OCI-LY7 (cell line): ENCODE measurements around the gene CD274. TPM values are rescaled to one million over a fixed set of nuclear protein-coding genes. Genes with fewer than 3 reads are reported as not detected.

ENCODE experiments used
- BruUV-seq: library from RNA; stranded (reverse); fragments of 400-500 nt; replicated peaks from 2 replicates; lab custom pipeline; 2021; lab: Mats Ljungman, UMichigan
- CTCF ChIA-PET: fragments of 300-600 bp; sonication (Branson Sonifier 250); formaldehyde crosslinking; loops from one replicate; lab custom pipeline; 2022; ENCODE audit warnings: antibody characterized with exemption; ENCODE audit not compliant: unreplicated experiment; lab: Charles Lee
- POLR2A ChIA-PET: fragments of 300-600 bp; sonication (Branson Sonifier 250); formaldehyde crosslinking; loops from one replicate; lab custom pipeline; 2022; ENCODE audit warnings: antibody characterized with exemption; lab: Charles Lee
- DNase-seq: peaks from one replicate; pipeline ENCODE4 v3.0.0-alpha.2; 2015; ENCODE audit warnings: low spot score
- H2AFZ ChIP-seq: fragments of 200-600 bp; sonication (generic), shearing (Covaris generic); 2 replicates; pipeline ENCODE4 v1.6.1; 2014; ENCODE audit warnings: mild to moderate bottlenecking, antibody characterized with exemption, low read length, moderate library complexity
- H3K27ac ChIP-seq: fragments of 200-600 bp; sonication (generic); 2 replicates; pipeline ENCODE4 v1.5.1; 2014; ENCODE audit warnings: mixed run types, low read depth, mild to moderate bottlenecking, moderate library complexity, low read length, inconsistent platforms; ENCODE audit not compliant: poor library complexity, severe bottlenecking
- H3K36me3 ChIP-seq: fragments of 200-600 bp; sonication (generic); 2 replicates; pipeline ENCODE4 v1.6.1; 2014; ENCODE audit warnings: mild to moderate bottlenecking, antibody characterized with exemption, low read length, moderate library complexity, mixed read lengths; ENCODE audit not compliant: insufficient read depth
- H3K4me1 ChIP-seq: fragments of 200-600 bp; sonication (generic); 2 replicates; pipeline ENCODE4 v1.5.1; 2014; ENCODE audit warnings: mild to moderate bottlenecking, low read length; ENCODE audit not compliant: insufficient read depth, poor library complexity, severe bottlenecking
- H3K4me2 ChIP-seq: fragments of 200-600 bp; sonication (generic); 2 replicates; pipeline ENCODE4 v1.6.1; 2014; ENCODE audit warnings: mild to moderate bottlenecking, low read length
- H3K4me3 ChIP-seq: fragments of 200-600 bp; sonication (generic); 2 replicates; pipeline ENCODE4 v1.5.1; 2014; ENCODE audit warnings: mild to moderate bottlenecking, low read depth, low read length; ENCODE audit not compliant: poor library complexity, severe bottlenecking
- H3K79me2 ChIP-seq: fragments of 200-600 bp; sonication (generic); 2 replicates; pipeline ENCODE4 v1.6.1; 2016; ENCODE audit warnings: low read depth, mild to moderate bottlenecking, low read length, moderate library complexity, mixed read lengths; ENCODE audit not compliant: insufficient read depth
- H3K9me2 ChIP-seq: fragments of 200-600 bp; sonication (generic); 2 replicates; pipeline ENCODE4 v1.6.1; 2016; ENCODE audit warnings: mild to moderate bottlenecking, low read length, mixed read lengths; ENCODE audit not compliant: insufficient read depth
- H3K9me3 ChIP-seq: fragments of 200-600 bp; sonication (generic); 2 replicates; pipeline ENCODE4 v1.6.1; 2014; ENCODE audit warnings: mild to moderate bottlenecking, mixed run types, low read length, mixed read lengths
- H4K20me1 ChIP-seq: fragments of 200-600 bp; sonication (generic); 2 replicates; pipeline ENCODE4 v1.6.1; 2014; ENCODE audit warnings: mild to moderate bottlenecking, antibody characterized with exemption, low read length, moderate library complexity, mixed read lengths; ENCODE audit not compliant: insufficient read depth
- EZH2phosphoT487 ChIP-seq: fragments of 200-600 bp; sonication (generic); IDR thresholded peaks from 2 replicates; pipeline ENCODE4 v1.6.1; 2018; ENCODE audit warnings: low read depth, borderline replicate concordance, mild to moderate bottlenecking, mixed run types, antibody characterized with exemption, low read length, moderate library complexity, mixed read lengths
- intact Hi-C: fragments of 100-400 bp; cut with micrococcal nuclease; formaldehyde crosslinking; loops from one replicate; pipeline ENCODE4 v1.10.0; 2022; ENCODE audit not compliant: unreplicated experiment
- total RNA-seq, 2 experiments: library from RNA; depleted of rRNA in 1 of 2; stranded (reverse); fragments of >200 nt in 1 of 2; shearing (Covaris generic) in 1 of 2; gene quantifications; 2 replicates each; pipeline ENCODE4 v1.2.3, GENCODE V29; 2014 to 2022
- TF ChIP-seq, protein P1 (sequence below): fragments of 200-600 bp; sonication (generic); conservative IDR thresholded peaks from 2 replicates; pipeline ENCODE4 v1.5.1; 2014; ENCODE audit warnings: mild to moderate bottlenecking, antibody characterized with exemption, low read length, moderate library complexity, mixed read lengths

The CD274 gene
- total RNA-seq, 2 experiments from 2014 or later = 0.15 to 0.57 TPM

DNA sequence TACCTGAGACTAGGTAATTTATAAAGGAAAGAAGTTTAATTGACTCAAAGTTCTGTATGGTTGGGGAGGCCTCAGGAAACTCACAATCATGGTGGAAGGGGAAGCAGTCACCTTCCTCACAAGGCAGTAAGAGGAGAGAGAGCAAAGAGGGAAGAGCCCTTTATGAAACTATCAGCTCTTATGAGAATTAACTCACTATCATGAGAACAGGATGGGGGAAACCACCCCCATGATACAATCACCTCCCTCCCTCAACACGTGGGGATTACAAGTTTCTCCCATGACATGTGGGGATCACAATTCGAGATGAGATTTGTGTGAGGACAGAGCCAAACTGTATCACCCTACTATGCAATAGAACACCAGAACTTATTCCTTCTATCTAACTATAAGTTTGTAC is 27.9 kb downstream of the CD274 start:
- H4K20me1 ChIP-seq = no peaks in the 10 kb centered on the region
- no peak for DNase-seq
- ChIA-PET POLR2A (interaction anchor here (1.0 kb wide), 1 partner anchor 11 kb away, joined by 4 read pairs; no protein-coding TSS in a partner anchor), CTCF (no interaction called here)
- H3K9me2 ChIP-seq = no peaks in the 10 kb centered on the region
- BruUV-seq = no TSS peak
- TF ChIP-seq, protein P1, sequence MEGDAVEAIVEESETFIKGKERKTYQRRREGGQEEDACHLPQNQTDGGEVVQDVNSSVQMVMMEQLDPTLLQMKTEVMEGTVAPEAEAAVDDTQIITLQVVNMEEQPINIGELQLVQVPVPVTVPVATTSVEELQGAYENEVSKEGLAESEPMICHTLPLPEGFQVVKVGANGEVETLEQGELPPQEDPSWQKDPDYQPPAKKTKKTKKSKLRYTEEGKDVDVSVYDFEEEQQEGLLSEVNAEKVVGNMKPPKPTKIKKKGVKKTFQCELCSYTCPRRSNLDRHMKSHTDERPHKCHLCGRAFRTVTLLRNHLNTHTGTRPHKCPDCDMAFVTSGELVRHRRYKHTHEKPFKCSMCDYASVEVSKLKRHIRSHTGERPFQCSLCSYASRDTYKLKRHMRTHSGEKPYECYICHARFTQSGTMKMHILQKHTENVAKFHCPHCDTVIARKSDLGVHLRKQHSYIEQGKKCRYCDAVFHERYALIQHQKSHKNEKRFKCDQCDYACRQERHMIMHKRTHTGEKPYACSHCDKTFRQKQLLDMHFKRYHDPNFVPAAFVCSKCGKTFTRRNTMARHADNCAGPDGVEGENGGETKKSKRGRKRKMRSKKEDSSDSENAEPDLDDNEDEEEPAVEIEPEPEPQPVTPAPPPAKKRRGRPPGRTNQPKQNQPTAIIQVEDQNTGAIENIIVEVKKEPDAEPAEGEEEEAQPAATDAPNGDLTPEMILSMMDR = no peak
- TF ChIP-seq EZH2phosphoT487 = no peak
- H2AFZ ChIP-seq = no peak overlapping the region
- intact Hi-C loops = no loop called here
- no peaks in the 10 kb centered on the region for H3K9me3 ChIP-seq
- H3K4me2 ChIP-seq = no peak overlapping the region
- H3K4me3 ChIP-seq = no peak overlapping the region
- no peak overlapping the region for H3K27ac ChIP-seq
- no peaks in the 10 kb centered on the region for H3K79me2 ChIP-seq
- no peaks in the 10 kb centered on the region for H3K4me1 ChIP-seq
- no peaks in the 10 kb centered on the region for H3K36me3 ChIP-seq

DNA sequence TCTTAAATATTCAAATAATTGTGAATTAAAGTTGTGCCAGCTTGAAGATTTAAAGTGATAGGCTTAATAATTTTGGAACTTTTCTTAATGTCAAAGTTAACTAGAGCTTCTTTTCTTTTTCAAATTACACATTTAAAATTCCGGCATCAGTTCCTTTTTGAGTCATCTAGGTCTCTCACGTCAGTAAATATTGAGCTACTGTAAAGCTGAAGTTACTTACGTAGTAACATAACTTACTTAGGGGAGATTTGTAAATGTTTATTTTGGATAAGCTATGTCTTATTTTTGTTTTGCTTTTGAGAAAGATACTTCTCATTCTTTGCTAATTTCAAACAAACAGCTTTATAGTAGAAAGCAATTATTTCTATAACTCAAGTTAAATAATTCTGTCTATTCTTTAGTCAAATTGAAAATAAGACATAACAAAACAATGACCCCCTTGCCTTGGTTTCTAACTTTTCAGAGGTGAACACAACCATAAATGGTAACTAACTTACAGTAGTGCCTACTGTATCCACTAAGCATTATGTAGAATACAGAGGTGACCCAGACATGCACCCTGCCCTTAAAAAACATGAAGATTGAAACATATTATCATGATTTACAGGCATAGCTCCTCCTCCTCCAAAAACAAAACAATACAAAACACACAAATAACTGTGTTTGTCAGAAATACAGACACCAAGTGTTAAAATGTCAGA is 29.8 kb downstream of the CD274 start:
- DNase-seq = no peak
- Histone ChIP-seq H2AFZ (no peak overlapping the region), H3K27ac (no peak overlapping the region)

More for the DNA sequence above, 29.8 kb downstream of the CD274 start:
- TF ChIP-seq, protein P1 = no peak
- TF ChIP-seq EZH2phosphoT487 = no peak
- Histone ChIP-seq H3K4me3 (no peak overlapping the region), H3K4me1 (no peaks in the 10 kb centered on the region), H3K4me2 (no peak overlapping the region), H3K79me2 (no peaks in the 10 kb centered on the region), H3K9me2 (no peaks in the 10 kb centered on the region), H3K9me3 (no peaks in the 10 kb centered on the region), H4K20me1 (no peaks in the 10 kb centered on the region), H3K36me3 (no peaks in the 10 kb centered on the region)
- CTCF ChIA-PET = no interaction called here
- BruUV-seq = no TSS peak
- intact Hi-C loops = no loop called here
- POLR2A ChIA-PET = interaction anchor here (0.6 to 1.6 kb wide), 5 partner anchors 8 to 1219 kb away, joined by 3 to 5 read pairs (median 5); no protein-coding TSS in a partner anchor
